ENCODE data around the gene ABCA13.

DNA sequence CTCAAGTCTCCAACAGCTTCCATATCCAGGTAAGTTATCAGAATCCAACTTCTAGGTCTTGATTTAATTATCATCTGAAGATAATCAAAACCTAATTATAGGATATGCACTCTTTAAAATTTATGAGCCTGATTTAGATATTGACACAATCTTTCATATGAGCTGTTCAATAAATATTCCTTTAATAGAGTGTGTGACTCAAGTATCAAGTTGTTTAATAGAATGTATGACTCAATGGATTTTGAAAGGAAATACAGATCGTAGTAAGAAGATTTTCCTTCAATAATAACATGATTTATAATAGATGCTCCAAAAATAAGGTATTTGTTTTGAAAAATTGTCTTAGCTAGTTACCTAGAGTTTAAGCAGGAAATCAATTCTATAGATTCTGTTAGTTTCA is 97.8 kb downstream of the ABCA13 start:
- TF ChIP-seq, protein P1, sequence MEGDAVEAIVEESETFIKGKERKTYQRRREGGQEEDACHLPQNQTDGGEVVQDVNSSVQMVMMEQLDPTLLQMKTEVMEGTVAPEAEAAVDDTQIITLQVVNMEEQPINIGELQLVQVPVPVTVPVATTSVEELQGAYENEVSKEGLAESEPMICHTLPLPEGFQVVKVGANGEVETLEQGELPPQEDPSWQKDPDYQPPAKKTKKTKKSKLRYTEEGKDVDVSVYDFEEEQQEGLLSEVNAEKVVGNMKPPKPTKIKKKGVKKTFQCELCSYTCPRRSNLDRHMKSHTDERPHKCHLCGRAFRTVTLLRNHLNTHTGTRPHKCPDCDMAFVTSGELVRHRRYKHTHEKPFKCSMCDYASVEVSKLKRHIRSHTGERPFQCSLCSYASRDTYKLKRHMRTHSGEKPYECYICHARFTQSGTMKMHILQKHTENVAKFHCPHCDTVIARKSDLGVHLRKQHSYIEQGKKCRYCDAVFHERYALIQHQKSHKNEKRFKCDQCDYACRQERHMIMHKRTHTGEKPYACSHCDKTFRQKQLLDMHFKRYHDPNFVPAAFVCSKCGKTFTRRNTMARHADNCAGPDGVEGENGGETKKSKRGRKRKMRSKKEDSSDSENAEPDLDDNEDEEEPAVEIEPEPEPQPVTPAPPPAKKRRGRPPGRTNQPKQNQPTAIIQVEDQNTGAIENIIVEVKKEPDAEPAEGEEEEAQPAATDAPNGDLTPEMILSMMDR (optimal IDR thresholded peaks at IDR 0.05 in 1 of 3, IDR thresholded peaks at IDR 0.05 in 1 of 3, conservative IDR thresholded peaks at IDR 0.05 in 1 of 3; ENCODE audit: extremely low read depth in 1 of 3, insufficient read depth in 2 of 3, low read length in 3 of 3) = no peak
- no peak for TF ChIP-seq EZH2 (IDR thresholded peaks at IDR 0.05; ENCODE audit: low read length)
